ENCODE results near the gene RETN.

RETN gene

GRCh38 chr19:7661744-7662538, 6.9 kb upstream of the RETN start:
- no peak for DNase-seq

GRCh38 chr19:7662657-7663056, 6.2 kb upstream of the RETN start:
- DNase-seq: no peak

- no peak for DNase-seq
These were observed 5.1 kb upstream of the RETN start for GRCh38 chr19:7663706-7664105.

- DNase-seq: no peak
These were observed 3.8 kb upstream of the RETN start for GRCh38 chr19:7665076-7665475.

GRCh38 chr19:7669641-7670040, 792 bp downstream of the RETN start:
- no peak for DNase-seq

GRCh38 chr19:7670150-7670783, 1.4 kb downstream of the RETN start:
- DNase-seq: no peak

GRCh38 chr19:7670790-7671189, 1.9 kb downstream of the RETN start:
- DNase-seq: no peak

GRCh38 chr19:7672522-7672921, 3.7 kb downstream of the RETN start:
- DNase-seq: no peak

- DNase-seq: no peak
These were observed 5.5 kb downstream of the RETN start for GRCh38 chr19:7674010-7675005.

GRCh38 chr19:7676376-7676775, 7.5 kb downstream of the RETN start:
- no peak for DNase-seq

GRCh38 chr19:7676854-7677253, 8.0 kb downstream of the RETN start, which contains the start of gene MCEMP1:
MCEMP1 (plus strand) TSS chr19:7677090; CDS start chr19:7677121, 31 bp downstream.
- no peak for DNase-seq

- DNase-seq: no peak
These were observed 8.9 kb downstream of the RETN start for GRCh38 chr19:7677669-7678311.

- no peak for DNase-seq
These were observed 10.3 kb downstream of the RETN start for GRCh38 chr19:7678971-7679751.

GRCh38 chr19:7679771-7680605, 11.1 kb downstream of the RETN start:
- no peak for DNase-seq

GRCh38 chr19:7680606-7681339, 11.9 kb downstream of the RETN start, which contains the start of gene TRAPPC5:
TRAPPC5 (plus strand) TSS chr19:7680833; CDS start chr19:7682254, 1,421 bp downstream.
- DNase-seq: peak; percentile 62

GRCh38 chr19:7681340-7682174, 12.7 kb downstream of the RETN start:
- DNase-seq: no peak

GRCh38 chr19:7682175-7682855, 13.5 kb downstream of the RETN start:
- no peak for DNase-seq
